GM12875 (cell line): ENCODE measurements around the gene EFNB3.

Experiments used
- H3K4me3 ChIP-seq: one replicate; pipeline ENCODE4 v1.5.1; 2011; ENCODE audit warnings: low read depth, low read length, control low read depth
- TF ChIP-seq, protein P1 (sequence below): IDR thresholded peaks from 2 replicates; pipeline ENCODE4 v1.5.1; 2011; ENCODE audit warnings: low read depth, mild to moderate bottlenecking, control low read depth, inconsistent platforms, low read length, moderate library complexity, borderline replicate concordance; ENCODE audit not compliant: insufficient read depth

EFNB3 gene

DNA sequence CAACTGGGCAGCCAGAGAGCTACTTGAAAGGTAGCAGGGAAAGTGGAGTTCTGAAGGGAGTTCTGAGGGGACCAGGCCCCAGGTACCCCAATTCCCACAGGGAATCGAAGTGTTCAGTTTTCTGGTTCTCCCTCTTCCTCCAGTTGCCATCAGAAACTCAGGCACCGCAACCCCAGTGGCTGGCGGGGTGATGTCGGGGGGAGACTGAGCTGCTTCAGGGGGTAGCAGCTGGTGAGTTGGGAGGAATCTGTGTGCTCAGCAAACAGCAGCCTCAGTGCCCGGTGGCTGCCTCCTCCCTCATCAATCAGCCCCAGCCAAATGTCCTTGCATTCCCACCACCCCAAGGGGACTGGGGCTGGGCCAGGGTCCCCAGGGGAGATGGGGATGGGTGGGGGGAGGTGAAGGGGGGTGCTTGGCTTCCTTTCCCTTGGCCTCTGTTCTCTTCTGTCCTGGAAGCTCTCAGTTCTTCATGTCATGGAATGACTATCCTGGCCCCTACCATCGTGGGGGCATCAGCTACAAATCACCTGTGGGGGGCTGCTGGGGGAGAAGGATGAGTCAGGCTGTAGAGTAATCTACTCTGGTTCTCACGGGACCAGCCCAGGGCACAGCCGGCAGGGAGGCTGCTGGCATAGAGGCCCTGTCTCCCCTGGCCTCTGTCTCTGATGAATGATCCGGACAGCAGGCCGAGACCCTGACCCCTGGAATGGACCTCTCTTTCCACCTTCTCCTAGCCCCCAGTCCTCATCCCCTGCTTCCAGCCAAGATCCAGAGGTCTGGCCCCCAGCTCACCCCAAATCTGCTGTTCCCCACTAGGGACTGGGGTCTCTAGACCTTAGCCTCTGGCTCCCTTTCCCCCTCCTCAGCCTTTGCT, 10.0 kb downstream of the EFNB3 start:
- TF ChIP-seq, protein P1, sequence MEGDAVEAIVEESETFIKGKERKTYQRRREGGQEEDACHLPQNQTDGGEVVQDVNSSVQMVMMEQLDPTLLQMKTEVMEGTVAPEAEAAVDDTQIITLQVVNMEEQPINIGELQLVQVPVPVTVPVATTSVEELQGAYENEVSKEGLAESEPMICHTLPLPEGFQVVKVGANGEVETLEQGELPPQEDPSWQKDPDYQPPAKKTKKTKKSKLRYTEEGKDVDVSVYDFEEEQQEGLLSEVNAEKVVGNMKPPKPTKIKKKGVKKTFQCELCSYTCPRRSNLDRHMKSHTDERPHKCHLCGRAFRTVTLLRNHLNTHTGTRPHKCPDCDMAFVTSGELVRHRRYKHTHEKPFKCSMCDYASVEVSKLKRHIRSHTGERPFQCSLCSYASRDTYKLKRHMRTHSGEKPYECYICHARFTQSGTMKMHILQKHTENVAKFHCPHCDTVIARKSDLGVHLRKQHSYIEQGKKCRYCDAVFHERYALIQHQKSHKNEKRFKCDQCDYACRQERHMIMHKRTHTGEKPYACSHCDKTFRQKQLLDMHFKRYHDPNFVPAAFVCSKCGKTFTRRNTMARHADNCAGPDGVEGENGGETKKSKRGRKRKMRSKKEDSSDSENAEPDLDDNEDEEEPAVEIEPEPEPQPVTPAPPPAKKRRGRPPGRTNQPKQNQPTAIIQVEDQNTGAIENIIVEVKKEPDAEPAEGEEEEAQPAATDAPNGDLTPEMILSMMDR = no peak
- H3K4me3 ChIP-seq = no peak overlapping the region

DNA sequence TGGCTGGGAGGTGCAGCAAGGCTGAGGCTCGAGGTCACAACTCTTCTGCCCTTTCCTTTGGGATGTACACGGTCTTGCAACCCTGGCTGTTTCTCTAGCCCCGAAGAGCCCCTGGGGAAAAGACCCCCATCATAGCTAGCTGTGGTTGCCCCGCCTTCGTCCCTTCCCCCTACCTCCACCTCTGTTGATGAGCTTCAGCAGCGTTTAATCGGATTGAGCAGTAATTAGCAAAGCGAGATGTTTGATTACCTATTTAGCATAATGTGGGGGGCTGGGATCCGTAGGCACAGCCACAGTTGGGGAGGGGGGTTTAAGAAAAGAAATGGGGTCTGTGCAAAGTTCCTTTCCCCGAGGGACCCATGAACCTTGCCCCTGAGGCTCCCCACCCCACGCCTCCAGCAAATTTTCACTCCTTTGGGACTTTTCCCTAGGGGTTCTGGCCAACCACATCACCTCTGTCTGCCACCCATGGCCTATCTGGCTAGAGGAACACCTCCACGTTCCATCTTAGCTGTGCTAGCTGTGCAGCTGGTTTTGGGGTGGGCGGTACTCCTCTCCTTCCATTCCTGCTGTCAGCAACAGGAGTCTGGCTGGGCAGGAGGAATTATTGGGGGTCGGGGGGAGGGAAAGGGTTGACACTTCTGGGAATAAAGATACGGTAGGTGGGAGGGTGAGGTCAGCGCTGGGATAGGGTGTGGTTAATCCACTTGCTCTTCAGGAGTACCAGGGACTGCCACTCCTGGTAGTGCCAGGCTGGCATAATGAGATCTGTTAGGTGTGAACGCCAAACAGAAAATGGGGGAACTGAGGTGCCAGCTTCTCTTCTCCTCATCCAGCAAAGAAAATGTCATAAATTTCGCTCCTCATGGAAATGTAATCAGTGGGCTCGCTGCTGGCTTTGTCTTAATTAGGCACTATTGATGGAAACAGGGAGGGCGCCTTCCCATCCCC, 11.2 kb downstream of the EFNB3 start:
- H3K4me3 ChIP-seq = no peak overlapping the region

DNA sequence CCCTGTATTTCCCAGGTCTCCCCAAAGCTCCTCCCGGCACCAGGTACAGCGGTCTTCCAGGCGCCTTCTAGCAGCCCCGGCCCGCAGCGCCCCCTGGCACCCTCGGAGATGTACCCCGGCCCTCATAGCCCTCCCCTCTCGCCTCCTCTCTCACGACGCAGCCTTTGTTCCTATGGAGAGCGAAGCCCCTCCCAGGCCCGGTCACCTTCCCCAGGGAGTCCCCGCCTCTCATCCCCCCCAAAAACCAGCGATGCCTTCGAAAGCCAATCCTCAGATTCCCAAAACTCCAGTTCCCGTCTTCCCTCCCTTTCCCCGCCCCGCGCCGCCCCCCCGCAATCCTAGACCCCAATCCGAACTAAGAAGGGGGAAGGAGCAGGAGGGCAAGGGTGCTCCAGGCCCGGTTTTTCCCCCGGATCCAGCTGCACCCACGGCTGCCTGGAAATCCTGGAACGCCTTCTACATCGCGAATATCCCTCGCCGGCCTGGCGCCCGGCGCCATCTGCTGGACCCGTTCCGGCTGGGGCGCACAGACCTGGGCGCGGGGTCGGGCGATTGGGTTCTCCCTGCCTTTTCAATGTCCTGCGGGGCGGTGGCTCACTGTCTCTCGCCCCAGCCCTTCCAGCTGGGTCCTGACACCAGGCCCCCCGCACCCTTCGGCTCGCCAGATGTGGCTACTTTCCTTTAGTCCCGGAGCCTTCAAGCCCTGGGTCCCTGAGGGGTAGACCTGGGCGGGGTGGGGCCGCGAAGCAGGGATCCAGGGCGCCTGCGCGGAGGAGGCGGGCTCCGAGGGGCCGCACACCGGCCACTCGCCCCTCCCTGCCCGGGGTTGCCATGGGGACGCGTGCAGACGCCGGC, 12.1 kb downstream of the EFNB3 start, which contains the start of gene DNAH2:
Gene DNAH2 (plus strand): TSS at position 844 of the 855 bp plus-strand sequence. CDS start 1,991 bp downstream, outside the sequence.
- peak within 1 kb of the TSS; percentile 12 for H3K4me3 ChIP-seq
- TF ChIP-seq, protein P1 = peak; percentile 45

More for the DNA sequence above, 11.2 kb downstream of the EFNB3 start:
- TF ChIP-seq, protein P1 = no peak

DNA sequence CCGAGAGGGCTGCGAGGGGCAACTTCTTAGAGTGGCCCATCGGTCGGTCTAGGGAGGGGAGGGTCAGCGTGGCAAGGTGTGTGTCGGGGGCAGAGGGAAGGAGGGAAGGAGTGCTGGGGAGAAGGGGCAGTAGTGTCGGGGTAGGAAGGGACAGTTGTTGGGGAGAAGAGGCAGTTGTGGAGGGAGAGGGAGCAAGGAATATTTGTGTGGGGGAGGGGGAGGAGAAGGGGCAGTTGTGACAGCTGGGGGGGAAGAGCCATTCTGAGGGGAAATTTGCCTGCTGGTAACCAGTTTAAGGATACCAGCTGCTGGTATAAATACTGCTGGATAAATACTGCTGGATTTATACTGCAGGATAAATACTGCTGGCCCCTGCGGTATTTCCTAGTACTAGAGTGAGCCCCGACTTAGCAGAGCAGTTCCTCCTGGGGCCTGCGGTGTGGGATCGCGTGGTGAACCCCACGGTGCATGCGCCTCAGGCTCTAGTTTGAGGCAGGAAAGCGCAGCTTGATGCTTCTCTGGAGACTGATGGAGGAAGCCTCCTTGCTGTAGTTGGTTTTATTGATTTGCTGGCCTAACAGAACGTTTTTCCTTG, 12.9 kb downstream of the EFNB3 start:
- TF ChIP-seq, protein P1 = no peak
- H3K4me3 ChIP-seq = no peak overlapping the region

DNA sequence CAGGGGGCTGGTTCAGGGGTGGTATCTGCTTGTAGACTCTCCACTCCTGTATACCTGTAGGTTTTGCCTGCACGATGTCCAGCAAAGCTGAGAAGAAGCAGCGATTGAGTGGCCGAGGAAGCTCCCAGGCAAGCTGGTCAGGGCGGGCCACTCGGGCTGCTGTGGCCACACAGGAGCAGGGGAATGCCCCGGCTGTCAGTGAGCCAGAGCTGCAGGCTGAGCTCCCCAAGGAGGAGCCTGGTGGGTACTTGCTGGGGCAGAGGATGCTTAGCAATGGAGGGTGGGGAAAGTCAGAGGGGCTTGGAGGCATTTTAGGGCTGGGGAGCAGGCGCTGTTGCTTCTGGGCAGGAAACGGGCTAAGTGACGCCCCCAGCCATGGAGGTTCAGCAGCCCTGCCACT, 14.7 kb downstream of the EFNB3 start:
- no peak overlapping the region for H3K4me3 ChIP-seq
- TF ChIP-seq, protein P1 = no peak

DNA sequence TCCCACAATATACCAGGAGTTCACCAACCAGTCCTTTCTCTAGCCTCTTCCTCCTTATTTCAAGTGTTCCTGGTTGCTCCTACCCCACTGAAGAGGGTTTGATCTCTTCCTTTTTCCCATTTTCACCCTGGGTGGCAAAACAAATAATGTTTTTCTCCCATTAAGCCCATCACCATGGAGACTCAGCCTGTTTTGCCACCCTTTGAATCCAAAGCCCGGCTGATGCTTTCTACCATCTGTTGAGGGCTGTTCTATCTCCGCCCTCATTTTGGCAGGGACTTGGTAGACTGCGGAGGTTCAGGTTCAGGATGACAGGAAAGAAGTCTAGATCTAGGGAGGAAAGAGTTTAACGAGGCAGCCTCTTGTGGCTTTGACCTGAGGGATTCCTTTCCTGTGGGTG, 15.1 kb downstream of the EFNB3 start:
- no peak overlapping the region for H3K4me3 ChIP-seq
- TF ChIP-seq, protein P1 = no peak
